ENCODE results near the gene CDHR2.
A peak's percentile ranks its signal among the peaks of the same experiment; 100 is the strongest.
"Not testable (repeated sequence)": the region's sequence is repeated elsewhere in the genome, so short reads cannot be mapped to it uniquely, and the experiment has no call there.

CDHR2 gene

GRCh38 chr5:176599749-176600430 lies 50.7 kb downstream of the CDHR2 start:
- not testable (repeated sequence) for DNase-seq

GRCh38 chr5:176601901-176602482 lies 52.9 kb downstream of the CDHR2 start:
- no peak for DNase-seq

- DNase-seq = no peak
These were observed 53.9 kb downstream of the CDHR2 start for GRCh38 chr5:176603091-176603490.

GRCh38 chr5:176606032-176606431 lies 56.9 kb downstream of the CDHR2 start:
- no peak for DNase-seq

- DNase-seq = no peak
These were observed 57.7 kb downstream of the CDHR2 start for GRCh38 chr5:176606875-176607274.

GRCh38 chr5:176608142-176608705 lies 59.1 kb downstream of the CDHR2 start:
- DNase-seq = no peak

- DNase-seq = no peak
These were observed 60.0 kb downstream of the CDHR2 start for GRCh38 chr5:176608937-176609723.

- DNase-seq = peak; percentile 25 to 64
These were observed 60.7 kb downstream of the CDHR2 start, which contains the start of gene GPRIN1 for GRCh38 chr5:176609724-176610434. TSS of gene GPRIN1 (minus strand) at chr5:176610156. CDS start at chr5:176599834, 10,322 bp downstream.

- DNase-seq = no peak
These were observed 61.3 kb downstream of the CDHR2 start for GRCh38 chr5:176610435-176610773.

- no peak for DNase-seq
These were observed 62.3 kb downstream of the CDHR2 start for GRCh38 chr5:176611435-176611834.

GRCh38 chr5:176612008-176612407 lies 62.9 kb downstream of the CDHR2 start:
- DNase-seq = no peak

GRCh38 chr5:176612855-176613254 lies 63.7 kb downstream of the CDHR2 start:
- no peak for DNase-seq

GRCh38 chr5:176614805-176615478 lies 65.8 kb downstream of the CDHR2 start:
- DNase-seq = peak; percentile 16 to 42

- no peak for DNase-seq
These were observed 67.4 kb downstream of the CDHR2 start for GRCh38 chr5:176616511-176616910.

- no peak for DNase-seq
These were observed 69.6 kb downstream of the CDHR2 start for GRCh38 chr5:176618783-176619182.

GRCh38 chr5:176619203-176619568 lies 70.0 kb downstream of the CDHR2 start:
- peak; percentile 61 to 82 for DNase-seq

- DNase-seq = no peak
These were observed 70.6 kb downstream of the CDHR2 start for GRCh38 chr5:176619569-176620332.

- peak in 1 of 2 experiments; percentile 18 for DNase-seq
These were observed 71.3 kb downstream of the CDHR2 start for GRCh38 chr5:176620333-176620981.

GRCh38 chr5:176621661-176622079 lies 72.5 kb downstream of the CDHR2 start:
- no peak for DNase-seq

- no peak for DNase-seq
These were observed 75.0 kb downstream of the CDHR2 start for GRCh38 chr5:176624142-176624541.

- no peak for DNase-seq
These were observed 75.8 kb downstream of the CDHR2 start for GRCh38 chr5:176624938-176625337.

Measured in SW 1271 (cell line).